Measurements from ENCODE around the gene ZNF319. TPM values are rescaled to one million over a fixed set of nuclear protein-coding genes. Genes with fewer than 3 reads are reported as not detected.

Gene ZNF319
- total RNA-seq, 4 donors from 2014 or later = 4.1 to 12.2 (median 5.1) TPM

DNA sequence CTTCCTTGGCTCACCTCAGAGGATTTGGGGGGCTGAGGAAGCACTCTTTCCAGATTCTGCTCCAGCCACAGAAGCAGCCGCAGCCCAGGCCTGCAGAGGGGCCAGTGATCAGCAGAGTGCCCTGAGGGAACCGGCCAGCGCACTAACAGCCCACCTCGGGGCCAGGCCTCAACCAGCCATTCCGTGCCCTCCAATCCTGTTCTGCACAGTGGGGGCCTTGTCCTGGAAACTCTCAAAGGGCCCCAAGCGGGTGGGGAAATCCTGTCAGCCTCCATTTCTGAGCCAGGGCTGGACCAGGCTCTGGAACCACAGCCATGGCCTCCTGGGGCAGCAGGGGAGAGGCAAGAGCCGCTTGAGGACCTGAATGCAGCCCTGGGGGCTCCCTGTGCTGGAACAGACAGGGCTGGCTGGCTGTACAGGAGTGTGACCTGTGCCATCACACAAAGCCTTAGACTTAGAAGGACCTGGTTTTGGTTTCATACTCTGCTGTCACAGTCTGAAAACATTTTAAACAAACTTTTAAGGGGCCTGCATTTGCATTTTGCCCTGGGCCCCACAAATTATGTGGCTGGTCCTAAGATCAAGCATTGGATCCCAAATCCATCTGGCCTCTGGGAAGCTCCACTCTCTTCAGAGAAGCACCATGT, 39.5 kb downstream of the ZNF319 start:
- no peak for TF ChIP-seq CTCF (IDR thresholded peaks at IDR 0.05; ENCODE audit: low read depth)

DNA sequence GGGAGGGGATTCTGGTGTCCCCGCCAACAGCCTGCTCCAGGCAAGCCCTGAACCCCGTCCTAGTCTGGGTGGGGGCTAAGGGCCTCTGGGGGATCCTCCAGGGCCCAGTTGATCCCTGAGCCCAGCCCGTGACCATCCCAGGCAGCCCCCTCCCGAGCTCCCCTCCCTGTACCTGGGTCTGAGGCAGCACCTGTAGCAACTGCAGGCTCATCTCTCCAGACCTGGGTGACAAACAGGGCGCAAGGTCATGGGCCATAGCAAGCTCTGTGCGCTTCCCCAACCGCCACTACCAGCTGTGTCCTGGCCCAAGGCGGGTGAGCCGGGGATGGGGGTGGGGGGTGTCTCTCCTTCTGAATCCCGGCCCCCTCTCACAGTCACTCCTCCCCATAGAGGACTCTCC, 40.2 kb downstream of the ZNF319 start:
- TF ChIP-seq CTCF (IDR thresholded peaks at IDR 0.05; ENCODE audit: low read depth) = no peak

GRCh38 chr16:57959804-57960203, 40.7 kb downstream of the ZNF319 start:
- no peak for TF ChIP-seq CTCF (IDR thresholded peaks at IDR 0.05; ENCODE audit: low read depth)

- TF ChIP-seq CTCF (IDR thresholded peaks at IDR 0.05; ENCODE audit: low read depth) = no peak
These were observed 41.4 kb downstream of the ZNF319 start for GRCh38 chr16:57959121-57959520.

- no peak for TF ChIP-seq CTCF (IDR thresholded peaks at IDR 0.05; ENCODE audit: low read depth)
These were observed 41.9 kb downstream of the ZNF319 start for GRCh38 chr16:57958544-57958943.

GRCh38 chr16:57957673-57958392, 42.6 kb downstream of the ZNF319 start:
- no peak for TF ChIP-seq CTCF (IDR thresholded peaks at IDR 0.05; ENCODE audit: low read depth)

GRCh38 chr16:57956924-57957672, 43.4 kb downstream of the ZNF319 start:
- TF ChIP-seq CTCF (IDR thresholded peaks at IDR 0.05; ENCODE audit: low read depth) = no peak

Data from subcutaneous adipose tissue (tissue), 4 donors.